GM18526 (cell line): ENCODE measurements around the gene TAOK1.

Experiments
- POLR2A ChIP-seq: IDR thresholded peaks from 3 replicates; pipeline ENCODE4 v1.6.1; 2011; ENCODE audit not compliant: insufficient read length; ENCODE audit errors: extremely low read depth

Gene TAOK1

GRCh38 chr17:29595107-29595942, 205.2 kb downstream of the TAOK1 start:
- no peak for TF ChIP-seq POLR2A

GRCh38 chr17:29595943-29596774, 206.0 kb downstream of the TAOK1 start:
- no peak for TF ChIP-seq POLR2A

DNA sequence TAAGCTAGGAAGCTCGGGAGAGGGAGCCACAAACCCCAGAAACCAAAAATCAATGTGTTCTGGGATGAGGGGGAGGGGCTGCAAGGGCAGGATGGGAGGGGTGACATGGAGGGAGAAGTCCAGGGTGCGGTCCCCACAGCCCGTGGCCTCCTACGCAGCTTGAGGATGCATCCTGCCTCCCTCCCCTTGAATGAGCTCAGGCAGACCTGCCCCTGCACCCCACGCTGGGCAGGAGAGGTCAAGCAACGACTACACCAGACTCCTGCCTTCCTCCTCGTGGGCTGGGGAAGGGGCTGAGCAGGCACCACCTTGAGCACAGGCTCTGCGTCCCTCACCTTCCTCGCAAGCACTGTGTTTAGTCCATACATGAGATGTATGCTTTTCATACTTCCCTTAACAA, 206.6 kb downstream of the TAOK1 start:
- TF ChIP-seq POLR2A: no peak

- no peak for TF ChIP-seq POLR2A
These were observed 207.4 kb downstream of the TAOK1 start for GRCh38 chr17:29597361-29598172.
